Ovary (tissue), 3 donors: Measurements from ENCODE around the gene CEP164.

Experiments
- EP300 ChIP-seq: sonication (generic); formaldehyde crosslinking; IDR thresholded peaks from one replicate; pipeline ENCODE4 v1.6.1; 2017; ENCODE audit warnings: antibody characterized with exemption
- POLR2A ChIP-seq: fragments of 450-650 bp; IDR thresholded peaks from one replicate; pipeline ENCODE4 v1.6.1; 2017; ENCODE audit warnings: antibody characterized with exemption, mild to moderate bottlenecking, moderate library complexity
- TF ChIP-seq, protein P1 (sequence below), 3 donors: fragments of 450-650 bp in 2 of 3; fragments of 200-600 bp in 1 of 3; IDR thresholded peaks; one replicate each; pipeline versions ENCODE4 v1.5.1 to v1.8.0; 2016 to 2022; ENCODE audit warnings: antibody characterized with exemption in 3 of 3, mild to moderate bottlenecking in 1 of 3
- donor health status: DM: no; HTN: no; CAD: no.

- TF ChIP-seq EP300 (no peak), POLR2A (no peak)
- TF ChIP-seq, protein P1, sequence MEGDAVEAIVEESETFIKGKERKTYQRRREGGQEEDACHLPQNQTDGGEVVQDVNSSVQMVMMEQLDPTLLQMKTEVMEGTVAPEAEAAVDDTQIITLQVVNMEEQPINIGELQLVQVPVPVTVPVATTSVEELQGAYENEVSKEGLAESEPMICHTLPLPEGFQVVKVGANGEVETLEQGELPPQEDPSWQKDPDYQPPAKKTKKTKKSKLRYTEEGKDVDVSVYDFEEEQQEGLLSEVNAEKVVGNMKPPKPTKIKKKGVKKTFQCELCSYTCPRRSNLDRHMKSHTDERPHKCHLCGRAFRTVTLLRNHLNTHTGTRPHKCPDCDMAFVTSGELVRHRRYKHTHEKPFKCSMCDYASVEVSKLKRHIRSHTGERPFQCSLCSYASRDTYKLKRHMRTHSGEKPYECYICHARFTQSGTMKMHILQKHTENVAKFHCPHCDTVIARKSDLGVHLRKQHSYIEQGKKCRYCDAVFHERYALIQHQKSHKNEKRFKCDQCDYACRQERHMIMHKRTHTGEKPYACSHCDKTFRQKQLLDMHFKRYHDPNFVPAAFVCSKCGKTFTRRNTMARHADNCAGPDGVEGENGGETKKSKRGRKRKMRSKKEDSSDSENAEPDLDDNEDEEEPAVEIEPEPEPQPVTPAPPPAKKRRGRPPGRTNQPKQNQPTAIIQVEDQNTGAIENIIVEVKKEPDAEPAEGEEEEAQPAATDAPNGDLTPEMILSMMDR (IDR thresholded peaks at IDR 0.05): no peak
Observed at GRCh38 chr11:117374316-117375055, 46.8 kb downstream of the CEP164 start.
